ENCODE measurements around the gene RNU11. TPM values are rescaled to one million over a fixed set of nuclear protein-coding genes. Genes with fewer than 3 reads are reported as not detected.

RNU11 gene
- total and polyA plus RNA-seq, 2 of the 4 experiments (the other 2 are of a cell fraction): not detected

DNA sequence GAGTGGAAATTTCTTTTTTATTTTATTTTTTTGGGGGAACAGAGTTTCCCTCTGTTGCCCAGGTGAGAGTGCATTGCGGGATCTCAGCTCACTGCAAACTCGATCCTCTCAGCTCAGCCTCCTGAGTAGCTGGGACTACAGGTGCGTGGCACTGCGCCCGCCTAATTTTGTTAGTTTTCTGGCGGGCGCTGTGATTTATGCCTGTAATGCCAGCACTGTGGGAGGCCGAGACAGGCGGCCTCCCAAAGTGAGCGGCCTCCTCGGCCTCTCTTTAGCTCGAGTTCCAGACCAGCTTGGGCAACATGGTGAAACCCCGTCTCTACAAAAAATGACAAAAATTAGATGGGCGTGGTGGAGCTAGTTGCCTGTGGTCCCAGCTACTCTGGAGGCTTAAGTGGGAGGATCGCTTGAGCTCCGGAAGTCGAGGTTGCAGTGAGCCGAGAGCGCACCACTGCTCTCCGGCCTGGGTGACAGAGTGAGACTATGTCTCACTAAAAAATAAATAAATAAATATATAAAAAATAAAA, 22.9 kb downstream of the RNU11 start:
- dilution Hi-C loops (cut with HindIII; ENCODE audit: low sequenced_read_pairs, unreplicated experiment): no loop called here
- Histone ChIP-seq H3K56ac (ENCODE audit: extremely low read depth, insufficient read depth, low read length) (no peak overlapping the region), H2BK15ac (ENCODE audit: low read depth, low read length) (no peak overlapping the region), H3K9me3 (ENCODE audit: control insufficient read depth, insufficient read depth, low read length) (no peaks in the 10 kb centered on the region), H3K9ac (ENCODE audit: low read depth, low read length) (no peak overlapping the region), H3K79me1 (ENCODE audit: low read depth in 1 of 2, low read length in 2 of 2) (peaks cover 12 to 35% of the 10 kb centered on the region in 2 experiments), H3K18ac (ENCODE audit: low read depth, low read length) (no peak overlapping the region), H3K9me1 (ENCODE audit: insufficient read depth, low read length) (no peaks in the 10 kb centered on the region), H3K23ac (ENCODE audit: low read depth, low read length) (no peak overlapping the region), H3K4ac (ENCODE audit: low read depth, low read length) (no peak overlapping the region), H4K8ac (ENCODE audit: low read depth in 2 of 2, low read length in 2 of 2) (no peak overlapping the region), H2AK9ac (replicated peaks; ENCODE audit: low read depth, low read length, poor library complexity) (no peak overlapping the region), H3K4me1 (ENCODE audit: control insufficient read depth, insufficient read depth, low read length) (peaks cover 5% of the 10 kb centered on the region), H4K91ac (ENCODE audit: insufficient read depth, low read depth, low read length) (no peak overlapping the region), H3K27me3 (ENCODE audit: control insufficient read depth, insufficient read depth, low read length) (no peaks in the 10 kb centered on the region), H3K27ac (ENCODE audit: insufficient read depth, low read length) (no peak overlapping the region), H2AK5ac (ENCODE audit: low read depth, low read length) (no peak overlapping the region), H2BK120ac (ENCODE audit: low read depth, low read length) (no peak overlapping the region), H3K14ac (replicated peaks; ENCODE audit: low read depth, low read length) (no peak overlapping the region), H3K36me3 (ENCODE audit: control insufficient read depth, insufficient read depth, low read length) (no peaks in the 10 kb centered on the region), H4K5ac (ENCODE audit: low read depth, low read length) (no peak overlapping the region), H2BK20ac (ENCODE audit: low read depth, low read length) (no peak overlapping the region), H2AFZ (replicated peaks; ENCODE audit: low read length, poor library complexity) (no peak overlapping the region), H4K20me1 (ENCODE audit: insufficient read depth, low read length) (no peaks in the 10 kb centered on the region), H3K4me2 (ENCODE audit: low read depth, low read length) (no peak overlapping the region), H2BK5ac (ENCODE audit: low read depth, low read length, poor library complexity, severe bottlenecking) (no peak overlapping the region), H3K4me3 (ENCODE audit: insufficient read depth, low read depth, low read length) (no peak overlapping the region)
- in situ Hi-C loops (cut with MboI; ENCODE audit: low sequenced_read_pairs): no loop called here
- WGBS, 2 experiments (ENCODE audit: extremely low coverage in 2 of 2, insufficient read length in 1 of 2): 94% methylated on average over 13 of the region's 20 CpGs; no CpG with 5 or more reads in 1 of the 2 experiments
- intact Hi-C loops (cut with micrococcal nuclease): no loop called here
- TF ChIP-seq NFE2L2 (IDR thresholded peaks at IDR 0.05; ENCODE audit: low read depth, low read length): no peak
- TF ChIP-seq CEBPB (IDR thresholded peaks at IDR 0.05; ENCODE audit: low read depth, low read length): no peak
- TF ChIP-seq BHLHE40 (IDR thresholded peaks at IDR 0.05; ENCODE audit: low read depth, low read length): no peak
- no peak for TF ChIP-seq SMC3 (IDR thresholded peaks at IDR 0.05; ENCODE audit: low read depth, low read length)
- TF ChIP-seq RAD21 (IDR thresholded peaks at IDR 0.05; ENCODE audit: low read length): no peak
- TF ChIP-seq MAFK (IDR thresholded peaks at IDR 0.05; ENCODE audit: low read depth, low read length): no peak
- TF ChIP-seq, protein P1, sequence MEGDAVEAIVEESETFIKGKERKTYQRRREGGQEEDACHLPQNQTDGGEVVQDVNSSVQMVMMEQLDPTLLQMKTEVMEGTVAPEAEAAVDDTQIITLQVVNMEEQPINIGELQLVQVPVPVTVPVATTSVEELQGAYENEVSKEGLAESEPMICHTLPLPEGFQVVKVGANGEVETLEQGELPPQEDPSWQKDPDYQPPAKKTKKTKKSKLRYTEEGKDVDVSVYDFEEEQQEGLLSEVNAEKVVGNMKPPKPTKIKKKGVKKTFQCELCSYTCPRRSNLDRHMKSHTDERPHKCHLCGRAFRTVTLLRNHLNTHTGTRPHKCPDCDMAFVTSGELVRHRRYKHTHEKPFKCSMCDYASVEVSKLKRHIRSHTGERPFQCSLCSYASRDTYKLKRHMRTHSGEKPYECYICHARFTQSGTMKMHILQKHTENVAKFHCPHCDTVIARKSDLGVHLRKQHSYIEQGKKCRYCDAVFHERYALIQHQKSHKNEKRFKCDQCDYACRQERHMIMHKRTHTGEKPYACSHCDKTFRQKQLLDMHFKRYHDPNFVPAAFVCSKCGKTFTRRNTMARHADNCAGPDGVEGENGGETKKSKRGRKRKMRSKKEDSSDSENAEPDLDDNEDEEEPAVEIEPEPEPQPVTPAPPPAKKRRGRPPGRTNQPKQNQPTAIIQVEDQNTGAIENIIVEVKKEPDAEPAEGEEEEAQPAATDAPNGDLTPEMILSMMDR (conservative IDR thresholded peaks at IDR 0.05; ENCODE audit: low read depth, low read length): no peak
- TF ChIP-seq RCOR1 (IDR thresholded peaks at IDR 0.05; ENCODE audit: insufficient replicate concordance, low read length): no peak
- no peak for TF ChIP-seq RFX5 (IDR thresholded peaks at IDR 0.05; ENCODE audit: low read depth, low read length)
- TF ChIP-seq, protein P2, sequence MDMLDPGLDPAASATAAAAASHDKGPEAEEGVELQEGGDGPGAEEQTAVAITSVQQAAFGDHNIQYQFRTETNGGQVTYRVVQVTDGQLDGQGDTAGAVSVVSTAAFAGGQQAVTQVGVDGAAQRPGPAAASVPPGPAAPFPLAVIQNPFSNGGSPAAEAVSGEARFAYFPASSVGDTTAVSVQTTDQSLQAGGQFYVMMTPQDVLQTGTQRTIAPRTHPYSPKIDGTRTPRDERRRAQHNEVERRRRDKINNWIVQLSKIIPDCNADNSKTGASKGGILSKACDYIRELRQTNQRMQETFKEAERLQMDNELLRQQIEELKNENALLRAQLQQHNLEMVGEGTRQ (IDR thresholded peaks at IDR 0.05; ENCODE audit: low read depth, low read length): no peak
- no peak for TF ChIP-seq POLR2A (IDR thresholded peaks at IDR 0.05; ENCODE audit: low read depth, low read length)
- TF ChIP-seq FOS (IDR thresholded peaks at IDR 0.05; ENCODE audit: low read depth, low read length): no peak
- no peak for TF ChIP-seq MAZ (IDR thresholded peaks at IDR 0.05; ENCODE audit: borderline replicate concordance, low read depth, low read length)
- no peak for TF ChIP-seq MXI1 (IDR thresholded peaks at IDR 0.05; ENCODE audit: borderline replicate concordance, low read depth, low read length)
- TF ChIP-seq CHD1 (IDR thresholded peaks at IDR 0.05; ENCODE audit: low read depth, low read length): no peak
- TF ChIP-seq, protein P3, sequence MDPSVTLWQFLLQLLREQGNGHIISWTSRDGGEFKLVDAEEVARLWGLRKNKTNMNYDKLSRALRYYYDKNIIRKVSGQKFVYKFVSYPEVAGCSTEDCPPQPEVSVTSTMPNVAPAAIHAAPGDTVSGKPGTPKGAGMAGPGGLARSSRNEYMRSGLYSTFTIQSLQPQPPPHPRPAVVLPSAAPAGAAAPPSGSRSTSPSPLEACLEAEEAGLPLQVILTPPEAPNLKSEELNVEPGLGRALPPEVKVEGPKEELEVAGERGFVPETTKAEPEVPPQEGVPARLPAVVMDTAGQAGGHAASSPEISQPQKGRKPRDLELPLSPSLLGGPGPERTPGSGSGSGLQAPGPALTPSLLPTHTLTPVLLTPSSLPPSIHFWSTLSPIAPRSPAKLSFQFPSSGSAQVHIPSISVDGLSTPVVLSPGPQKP (IDR thresholded peaks at IDR 0.05; ENCODE audit: borderline replicate concordance, low read depth, low read length): no peak
- CTCF ChIA-PET: interaction anchor here (0.7 kb wide), 1 partner anchor 55 kb away, joined by 3 read pairs; no protein-coding TSS in a partner anchor
- DNase-seq: no peak
- POLR2A ChIA-PET (ENCODE audit: unreplicated experiment): no interaction called here
- no peak for ATAC-seq (ENCODE audit: low read depth)
- no TSS peak for BruUV-seq (replicated peaks)
